Mesenteric fat pad (tissue), 1 donor: Measurements from ENCODE around the gene CELF6. TPM values are rescaled to one million over a fixed set of nuclear protein-coding genes. Genes with fewer than 3 reads are reported as not detected.

Source experiments
- DNase-seq: peaks from one replicate; pipeline ENCODE4 v3.0.0-alpha.2; 2020; ENCODE audit warnings: low spot score
- long read RNA-seq: library from polyadenylated mRNA; unstranded; transcript quantifications from one replicate; pipeline ENCODE4 v2.0.0, GENCODE V29; 2020
- total RNA-seq: library from RNA; stranded (reverse); fragmentation: NEBNext Ultra II Directional; extraction: Animal tissue kit (Norgen Biotek cat#: 25700); gene quantifications from one replicate; pipeline ENCODE4 v1.2.1, GENCODE V29; 2021
- donor health status: DM: yes; HTN: yes; CAD: no.

Gene CELF6
- total RNA-seq, result 1.6 TPM
- long read RNA-seq, partial matches to known transcripts, result 0 of 1 reads
- long read RNA-seq, other reads (novel, unspliced or antisense), result 0 of 1 reads

DNA sequence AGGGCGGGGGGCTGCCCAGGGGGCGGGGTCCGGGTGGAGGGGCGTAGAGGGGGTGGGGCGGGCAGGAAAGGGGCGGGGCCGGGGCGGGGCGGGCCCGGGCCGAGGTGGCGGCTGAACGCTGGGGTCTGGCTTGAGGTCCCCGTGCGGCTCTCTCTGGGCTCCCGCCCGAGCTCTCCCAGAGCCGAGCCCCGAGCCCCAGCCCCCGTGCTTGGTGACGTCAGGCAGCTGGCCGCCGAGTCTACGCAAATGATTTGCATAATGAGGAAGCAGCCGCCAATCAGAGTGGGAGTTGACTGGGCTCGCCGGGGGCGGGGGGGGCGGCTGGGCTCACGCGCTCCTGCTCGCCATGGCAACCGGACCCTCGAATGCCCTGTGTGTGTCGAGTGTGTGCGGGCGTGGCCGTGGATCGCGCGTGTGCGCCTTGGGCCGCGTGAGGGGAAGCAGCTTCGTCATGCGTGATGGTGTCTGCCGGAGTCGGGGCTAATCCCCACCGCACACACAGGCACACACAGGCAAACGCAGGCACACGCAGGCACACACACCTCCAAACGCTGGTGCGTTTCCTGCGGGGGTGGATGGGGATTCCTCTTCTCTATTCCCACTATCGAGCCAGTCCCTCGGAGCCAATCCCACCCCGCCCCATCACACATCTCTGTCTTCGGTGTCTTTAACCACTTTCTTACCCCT lies at the start of gene CELF6:
CELF6 (minus strand) TSS at position 173 of the 687 bp plus-strand sequence. CDS start 283 bp downstream, outside the sequence.
- DNase-seq, result peak; percentile 92

DNA sequence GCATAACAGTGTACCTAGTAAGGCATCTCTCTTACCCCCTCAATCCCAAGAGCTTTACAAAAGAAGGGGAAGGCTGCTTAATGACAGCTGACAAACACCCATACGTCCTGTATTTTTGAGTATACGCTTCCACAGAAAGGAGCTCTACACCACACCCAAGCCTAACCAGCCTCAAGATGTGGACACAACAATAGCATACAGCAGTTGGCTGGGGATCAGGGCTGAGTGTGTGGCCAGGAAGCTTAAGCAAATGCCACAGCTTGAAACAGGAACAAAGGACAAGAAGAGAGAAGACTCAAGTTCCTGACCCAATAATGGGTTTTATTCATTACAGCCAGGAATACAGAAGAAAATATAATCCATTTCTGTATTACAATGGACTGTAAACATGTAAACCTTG lies 48.9 kb upstream of the CELF6 start:
- no peak for DNase-seq

DNA sequence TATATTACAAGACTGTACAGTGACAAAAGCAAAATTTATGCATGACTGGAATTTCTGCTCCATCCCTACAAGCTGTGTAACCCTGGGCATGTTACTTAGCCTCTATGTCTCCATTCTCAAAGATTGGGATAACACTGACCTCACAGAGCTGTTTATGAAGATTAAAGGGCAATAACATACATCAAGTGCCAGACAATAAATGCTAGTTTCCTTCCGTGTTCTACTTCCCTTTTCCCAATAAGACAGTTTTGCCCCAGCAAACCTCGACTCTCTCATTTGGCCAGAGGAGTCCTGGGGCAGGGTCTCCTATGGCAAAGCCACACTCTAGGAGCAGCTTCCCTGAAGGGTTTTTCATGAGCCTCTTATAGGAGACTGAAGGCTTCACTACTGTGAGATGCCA lies 48.4 kb upstream of the CELF6 start:
- DNase-seq, result no peak

DNA sequence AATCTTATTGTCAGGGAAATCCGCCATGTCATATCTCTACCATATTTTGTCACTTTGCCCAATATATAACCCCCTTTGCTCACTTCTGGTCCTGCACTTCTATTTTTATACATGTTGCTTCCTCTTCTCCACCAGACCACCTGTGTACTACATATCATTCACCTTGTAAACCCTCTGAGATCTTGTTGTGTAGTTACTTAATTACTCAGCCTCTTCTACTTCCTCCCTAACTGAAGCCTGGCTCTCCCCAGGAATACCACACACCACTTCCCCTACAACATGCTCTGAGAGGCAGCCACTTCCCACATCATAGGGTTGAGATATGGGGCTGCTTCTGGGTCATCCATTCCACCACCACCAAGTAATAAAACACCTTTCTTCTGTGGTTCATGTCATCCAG lies 45.9 kb upstream of the CELF6 start:
- DNase-seq, result no peak

DNA sequence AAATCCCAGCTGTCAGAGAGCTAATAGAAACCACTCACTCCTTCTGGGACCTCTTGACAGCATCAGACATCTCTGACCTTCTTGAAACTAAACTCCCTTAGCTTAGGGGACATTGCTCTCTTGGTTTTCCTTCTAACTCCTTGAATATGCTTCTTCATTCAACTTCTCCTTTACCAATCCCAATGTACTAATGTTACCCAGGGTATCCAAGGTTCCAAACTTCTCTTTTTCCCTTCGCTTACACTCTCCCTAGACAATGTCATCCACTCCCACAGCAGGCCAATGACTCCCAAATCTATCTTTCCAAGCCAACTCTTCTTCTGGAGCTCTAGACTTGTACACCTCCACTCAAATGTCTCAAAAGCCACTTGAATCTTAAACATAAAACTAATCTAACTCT lies 41.2 kb upstream of the CELF6 start:
- no peak for DNase-seq

DNA sequence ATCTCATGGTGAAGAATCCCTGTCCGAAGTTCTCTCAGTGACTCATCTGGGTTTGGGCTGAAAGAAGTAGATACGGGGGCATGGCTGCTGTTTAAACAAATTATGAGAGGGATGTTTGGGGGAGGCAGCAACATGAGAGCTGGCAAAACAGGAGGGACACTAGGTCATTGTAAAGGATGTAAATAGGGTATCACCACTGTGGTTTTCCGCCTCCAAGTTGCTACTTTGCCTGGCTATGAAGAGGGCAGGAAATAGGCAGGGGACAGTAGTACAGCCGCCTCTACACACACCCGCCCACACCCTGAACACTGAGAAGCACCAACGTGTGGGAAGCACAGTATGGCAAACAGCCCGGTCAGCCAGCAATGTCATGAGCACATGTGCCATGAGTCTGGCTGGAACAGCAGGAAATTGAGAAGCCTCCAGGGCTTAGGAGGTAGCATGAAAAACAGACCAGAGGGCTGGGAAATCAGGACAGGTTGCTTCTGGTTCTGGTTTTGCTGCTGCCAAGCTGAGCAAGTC lies 38.8 kb upstream of the CELF6 start:
- DNase-seq, result no peak

DNA sequence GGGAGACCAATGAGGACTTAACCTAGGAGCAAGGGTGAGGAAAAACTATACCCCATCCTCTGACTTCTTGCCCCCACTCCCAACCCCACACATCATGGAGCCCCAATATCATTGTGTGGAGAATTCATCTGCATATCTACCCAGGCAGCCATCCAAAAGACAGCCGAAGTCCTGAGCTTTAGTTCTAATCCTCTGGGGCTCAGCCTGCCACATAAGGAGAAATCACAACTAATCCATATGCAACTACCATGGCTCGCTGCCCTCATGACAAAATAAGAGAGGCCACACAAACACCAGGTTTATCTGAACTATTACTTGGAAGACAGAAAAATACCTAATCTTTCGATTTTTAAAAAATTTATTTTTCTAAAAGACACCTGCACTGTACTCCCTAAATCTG lies 38.2 kb upstream of the CELF6 start:
- DNase-seq, result no peak

DNA sequence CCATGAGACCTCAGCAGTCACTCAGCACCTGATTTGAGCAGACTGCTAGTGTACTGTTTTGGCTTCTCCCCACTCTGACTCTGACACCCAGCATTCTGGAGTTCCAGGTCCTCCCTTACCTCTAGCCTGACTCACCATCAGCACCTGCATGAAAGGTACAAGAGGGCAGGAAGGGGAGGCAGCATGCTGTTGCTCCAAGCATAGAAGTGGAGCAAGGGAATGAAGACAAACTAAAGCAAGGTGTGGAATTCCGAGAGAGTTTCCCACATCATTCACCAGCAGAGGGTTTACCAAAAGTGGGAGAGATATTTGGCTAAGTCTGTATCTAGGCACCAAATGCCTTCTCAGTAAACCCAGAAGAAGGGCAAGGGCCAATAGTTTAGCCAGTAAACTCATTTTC lies 34.5 kb upstream of the CELF6 start:
- DNase-seq, result no peak

DNA sequence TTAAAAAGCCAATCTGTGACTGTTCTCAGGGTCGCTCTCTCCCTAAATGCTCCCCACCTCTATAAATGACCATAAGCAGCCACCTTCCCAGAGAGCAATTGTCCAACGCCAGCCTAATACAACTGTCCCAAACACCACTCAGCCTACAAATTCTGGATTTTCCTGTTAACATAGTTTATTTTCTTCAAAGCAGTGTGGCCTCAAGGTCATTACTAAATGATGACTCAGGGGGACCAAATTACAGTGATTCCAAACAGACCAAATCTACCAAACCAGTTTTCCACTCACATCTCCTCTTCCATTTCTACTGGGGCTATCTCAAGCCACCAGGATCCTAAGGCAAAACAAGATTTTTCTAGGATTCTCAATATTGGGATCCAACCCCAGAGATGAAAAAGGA lies 33.3 kb upstream of the CELF6 start:
- no peak for DNase-seq

DNA sequence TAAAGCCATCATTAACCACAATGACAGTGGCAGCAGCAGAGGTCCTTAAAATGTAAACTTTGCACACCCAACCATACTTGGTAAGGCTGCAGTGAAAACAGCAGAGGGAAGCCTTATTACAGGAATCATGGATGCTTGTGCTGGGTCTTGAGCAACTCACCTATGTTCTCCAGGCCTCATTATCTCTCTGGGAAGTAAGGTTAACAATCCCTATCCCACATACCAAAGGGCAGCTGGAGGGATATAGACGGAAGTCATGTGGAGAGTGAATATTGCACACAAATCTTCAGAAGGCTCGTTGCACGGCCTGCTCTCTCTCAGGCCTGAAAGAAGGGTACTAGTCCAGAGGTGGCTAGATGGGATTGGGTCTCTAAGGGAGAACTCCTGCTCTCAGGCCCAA lies 25.8 kb upstream of the CELF6 start:
- DNase-seq, result no peak

DNA sequence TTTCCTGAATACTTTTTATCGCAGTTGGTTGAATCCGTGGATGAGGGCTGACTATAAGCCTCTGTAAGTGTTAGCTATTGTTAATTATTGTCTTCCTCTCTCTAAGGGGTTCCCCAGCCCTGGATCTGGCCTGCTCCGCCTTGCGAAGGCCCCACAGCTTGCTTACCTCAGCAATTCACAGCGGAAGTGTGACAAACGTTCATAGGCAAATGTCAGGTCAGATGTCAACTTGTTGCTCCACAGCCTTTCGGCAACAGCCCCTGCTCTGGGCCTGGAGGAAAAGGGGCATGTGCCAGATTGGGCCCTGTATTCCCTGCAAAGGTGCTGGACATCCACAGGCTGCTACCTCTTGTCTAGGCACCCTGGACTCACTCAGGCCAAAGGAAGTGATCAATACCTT lies 25.3 kb upstream of the CELF6 start:
- DNase-seq, result no peak

DNA sequence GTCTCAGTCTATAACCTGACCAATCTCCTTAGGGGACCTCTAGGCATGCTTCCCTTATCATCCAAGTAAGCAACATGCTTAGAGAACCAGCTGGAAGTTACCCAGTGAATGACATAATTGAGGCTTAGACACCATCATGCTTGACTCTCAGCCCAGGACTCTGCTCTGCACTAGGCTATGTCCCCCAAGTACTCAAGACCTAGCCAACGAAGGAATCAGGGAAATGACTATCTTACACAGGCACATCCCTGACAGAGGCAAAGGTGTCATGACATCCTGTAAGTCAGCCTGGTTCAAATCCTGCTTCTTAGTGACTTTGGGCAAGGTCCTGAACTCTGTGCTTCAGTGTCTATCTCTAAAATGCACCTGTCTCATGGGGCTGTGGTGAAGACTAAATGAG lies 24.6 kb upstream of the CELF6 start:
- no peak for DNase-seq

DNA sequence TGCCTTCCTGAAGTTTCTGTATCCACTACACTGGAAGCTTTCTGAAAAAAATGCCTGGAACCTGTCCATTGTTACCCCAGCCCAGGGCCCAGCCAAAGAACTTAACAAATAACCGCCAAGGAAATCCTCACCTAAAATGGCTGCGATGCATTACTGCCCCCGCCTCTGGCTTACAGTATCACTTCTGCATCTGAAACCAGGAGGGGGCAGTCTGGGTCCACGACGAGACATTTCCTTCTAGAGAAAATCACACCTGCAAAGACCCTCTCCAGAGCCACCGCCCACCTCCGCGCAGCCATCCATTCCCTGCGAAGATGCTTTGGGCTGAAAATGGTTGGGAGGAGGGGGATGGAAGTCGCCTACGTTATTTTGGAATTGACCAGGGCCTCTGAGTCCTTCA lies 22.4 kb upstream of the CELF6 start:
- DNase-seq, result no peak

DNA sequence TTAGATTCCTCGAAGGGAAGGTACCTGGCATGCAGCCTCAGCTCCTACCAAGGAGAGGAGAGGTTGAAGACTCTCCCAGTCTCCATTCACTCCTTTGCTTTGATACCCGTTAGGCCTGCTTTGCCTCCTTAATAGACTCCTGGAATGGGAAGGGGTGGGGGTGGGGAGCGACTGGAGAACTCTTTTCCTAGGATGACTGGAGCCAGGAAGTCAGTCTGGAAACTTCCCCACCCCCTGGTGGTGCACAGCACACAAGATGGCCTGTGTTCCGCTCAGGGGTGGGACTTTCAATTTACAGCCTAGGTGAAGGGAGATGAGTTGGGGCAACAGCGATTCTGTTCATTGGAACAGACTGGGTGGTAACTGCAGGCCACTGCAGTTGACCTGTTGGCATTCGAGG lies 21.4 kb upstream of the CELF6 start:
- DNase-seq, result no peak

DNA sequence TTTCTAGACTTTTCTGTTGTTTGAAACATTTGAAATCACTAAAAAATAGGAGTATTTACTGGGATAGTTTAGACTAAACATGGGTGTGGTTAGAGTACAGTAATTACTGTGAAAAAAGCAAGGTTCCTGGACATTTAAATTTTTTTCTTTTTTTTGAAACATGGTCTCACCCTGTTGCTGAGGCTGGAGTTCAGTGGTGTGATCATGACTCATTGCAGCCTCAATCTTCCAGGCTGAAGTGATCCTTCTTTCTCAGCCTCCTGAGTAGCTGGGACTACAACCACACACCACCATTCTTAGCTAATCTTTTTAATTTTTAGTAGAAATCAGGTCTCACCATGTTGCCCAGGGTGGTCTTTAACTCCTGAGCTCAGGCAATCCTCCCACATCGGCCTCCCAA lies 20.4 kb upstream of the CELF6 start:
- DNase-seq, result no peak

DNA sequence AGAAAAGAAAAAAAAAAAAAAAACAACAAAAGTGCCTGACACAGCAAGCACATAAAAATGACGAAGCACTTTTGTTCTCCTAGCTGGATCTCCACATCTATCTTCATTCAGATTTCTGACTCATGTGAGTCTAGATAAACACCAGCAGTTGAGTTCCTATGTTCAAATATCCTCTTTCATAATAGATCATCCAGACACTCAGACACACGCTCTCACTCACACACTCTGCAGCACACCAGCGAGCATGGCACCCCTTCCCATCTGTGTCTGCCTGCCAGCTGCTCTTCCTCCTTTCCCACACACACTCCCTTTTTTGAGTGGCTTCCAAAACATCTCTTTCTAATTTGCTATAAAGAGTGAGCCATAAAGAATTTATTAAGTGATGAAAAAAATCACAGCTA lies 19.8 kb upstream of the CELF6 start:
- no peak for DNase-seq

DNA sequence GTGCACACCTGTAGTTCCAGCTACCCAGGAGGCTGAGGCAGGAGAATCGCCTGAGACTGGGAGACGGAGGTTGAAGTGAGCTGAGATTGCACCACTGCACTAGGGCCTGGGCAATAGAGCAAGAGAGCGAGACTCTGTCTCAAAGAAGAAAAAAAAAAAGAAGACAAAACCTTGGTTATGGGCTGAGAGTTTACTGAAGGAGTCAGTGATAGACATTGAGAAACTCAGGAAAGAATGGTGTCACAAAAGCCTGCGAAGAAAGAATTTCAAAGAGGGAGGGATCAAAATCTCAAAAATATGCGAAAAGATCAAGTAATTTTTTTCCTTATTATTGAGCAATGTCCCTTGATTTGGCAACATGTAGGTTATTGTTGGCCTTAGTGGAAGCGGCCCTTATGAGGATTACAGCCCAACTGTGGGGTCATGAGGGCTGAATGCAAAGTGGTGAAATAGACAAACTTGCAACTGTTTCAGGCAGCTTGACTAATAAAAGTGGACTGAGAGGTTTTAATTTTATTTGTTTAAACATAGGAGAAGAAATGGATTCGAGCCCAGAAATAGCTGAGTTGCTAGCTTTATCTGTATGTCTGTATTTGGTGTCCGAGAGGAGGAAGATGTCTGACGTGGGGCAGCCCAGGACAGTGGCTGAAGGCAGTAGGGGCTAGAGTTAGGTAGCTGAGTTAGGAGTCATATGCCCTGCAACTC lies 18.8 kb upstream of the CELF6 start:
- DNase-seq, result no peak

DNA sequence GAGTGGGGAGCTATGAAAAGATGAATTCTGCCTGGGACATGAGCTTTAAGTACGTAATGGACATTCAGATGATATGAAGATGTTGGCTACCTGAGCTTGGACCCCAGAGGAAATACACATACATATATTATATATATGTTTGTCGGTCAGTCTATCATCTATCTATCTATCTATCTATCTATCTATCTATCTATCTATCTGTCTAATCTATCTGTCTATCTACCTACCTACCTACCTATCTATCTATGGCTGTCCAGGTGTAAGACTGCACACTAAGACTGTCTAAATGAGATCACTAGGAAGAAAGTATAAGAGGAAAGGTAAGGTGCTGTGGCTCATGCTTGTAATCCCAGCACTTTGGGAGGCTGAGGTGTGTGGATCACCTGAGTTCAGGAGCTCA lies 18.2 kb upstream of the CELF6 start:
- no peak for DNase-seq

DNA sequence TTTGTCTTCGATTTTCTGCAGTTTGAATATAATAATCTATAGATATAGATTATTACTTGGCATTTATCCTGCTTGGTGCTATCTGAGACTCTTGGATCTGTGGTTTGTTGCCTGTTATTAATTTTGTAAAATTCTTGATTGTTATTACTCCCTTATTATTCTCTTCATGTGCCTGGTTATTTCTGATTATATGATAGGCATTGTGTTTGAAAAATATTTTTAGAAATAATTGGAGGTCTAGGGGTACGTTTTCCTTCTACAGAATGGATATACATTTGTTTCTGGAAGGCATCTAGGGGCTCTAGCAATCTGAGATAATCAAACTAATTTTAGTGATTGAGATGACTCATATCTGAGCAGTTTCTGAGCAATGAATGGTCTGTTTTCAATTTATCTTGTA lies 14.9 kb upstream of the CELF6 start:
- DNase-seq, result no peak

DNA sequence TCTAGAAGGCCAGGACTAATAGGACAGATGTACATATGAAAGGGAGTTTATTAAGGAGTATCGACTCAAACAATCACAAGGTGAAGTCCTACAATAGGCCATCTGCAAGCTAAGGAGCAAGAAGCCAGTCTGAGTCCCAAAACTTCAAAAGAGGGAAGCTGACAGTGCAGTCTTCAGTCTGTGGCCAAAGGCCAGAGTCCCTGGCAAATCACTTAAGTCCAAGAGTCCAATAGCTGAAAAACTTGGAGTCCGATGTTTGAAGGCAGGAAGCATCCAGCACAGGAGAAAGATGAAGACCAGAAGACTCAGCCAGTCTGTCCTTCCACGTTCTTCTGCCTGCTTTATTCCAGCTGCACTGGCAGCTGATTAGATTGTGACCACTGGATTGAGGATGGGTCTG lies 11.1 kb upstream of the CELF6 start:
- no peak for DNase-seq

DNA sequence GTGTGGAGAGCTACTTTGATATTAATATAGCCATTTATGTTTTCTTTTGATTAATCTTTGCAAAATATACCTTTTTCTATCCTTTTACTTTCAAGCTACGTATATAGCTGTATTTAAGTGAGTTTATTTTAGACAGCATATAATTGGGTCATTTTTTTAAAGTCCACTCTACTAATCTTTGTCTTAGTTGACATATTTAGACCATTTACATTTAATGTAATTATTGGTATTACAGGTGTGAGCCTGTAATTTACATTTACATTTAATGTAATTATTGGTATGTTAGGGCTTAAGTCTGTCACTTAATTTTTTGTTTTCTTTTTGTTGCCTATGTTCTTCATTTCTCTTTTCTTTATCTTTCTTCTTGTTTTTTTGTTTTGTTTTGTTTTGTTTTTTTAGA lies 3.8 kb upstream of the CELF6 start:
- no peak for DNase-seq

DNA sequence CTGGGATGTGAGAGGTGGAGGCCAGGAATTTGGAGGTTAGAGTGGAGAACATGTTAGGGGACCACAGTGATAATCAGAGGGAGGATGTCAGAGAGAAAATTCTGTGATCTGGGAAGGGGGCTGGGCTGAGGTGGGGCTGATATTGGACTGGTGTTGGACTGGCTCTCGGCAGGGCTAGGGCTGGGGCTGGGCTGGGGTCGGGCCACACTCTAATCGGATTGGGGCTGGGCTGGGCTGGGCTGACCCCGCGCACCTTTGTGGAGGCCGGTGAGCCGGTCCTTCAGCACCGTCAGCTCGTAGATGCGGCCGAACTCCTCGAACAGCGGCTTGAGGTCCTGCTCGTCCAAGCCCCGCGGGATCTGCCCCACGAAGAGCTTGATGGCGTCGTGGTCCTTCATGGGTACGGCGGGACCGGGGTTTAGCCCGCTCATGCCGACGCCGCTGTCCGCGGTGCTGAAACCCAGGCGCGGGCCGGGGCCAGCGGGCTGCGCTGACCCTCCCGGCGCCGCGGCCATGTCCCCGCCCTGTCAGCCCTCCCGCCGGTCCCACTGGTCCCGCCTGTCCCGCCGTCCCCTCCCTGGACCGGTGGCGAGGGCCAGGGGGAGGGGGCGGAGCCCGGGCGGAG lies 485 bp downstream of the CELF6 start:
- peak; percentile 91 for DNase-seq
